Uterus (tissue), 4 donors: Measurements from ENCODE around the gene NDUFB2. TPM values are rescaled to one million over a fixed set of nuclear protein-coding genes. Genes with fewer than 3 reads are reported as not detected.
"Not testable (repeated sequence)": the region's sequence is repeated elsewhere in the genome, so short reads cannot be mapped to it uniquely, and the experiment has no call there.

Experiments used
- DNase-seq, 2 donors: peaks; one replicate each; pipeline ENCODE4 v3.0.0-alpha.2; 2019 to 2020
- H3K27ac ChIP-seq, 2 donors: fragments of 200-600 bp; sonication (generic); 1 replicate in 1 of 2; 2 replicates in 1 of 2; pipeline ENCODE4 v1.5.1; 2016 to 2018
- H3K27me3 ChIP-seq, 2 donors: fragments of 200-600 bp; sonication (generic); one replicate each; pipeline ENCODE4 v1.5.1; 2018 to 2019; ENCODE audit warnings: control low read depth in 1 of 2
- H3K36me3 ChIP-seq, 2 donors: fragments of 200-600 bp; sonication (generic); one replicate each; pipeline ENCODE4 v1.5.1; 2019; ENCODE audit warnings: control low read depth in 1 of 2
- H3K4me1 ChIP-seq, 2 donors: fragments of 200-600 bp; sonication (generic); one replicate each; pipeline ENCODE4 v1.5.1; 2018 to 2019; ENCODE audit warnings: control low read depth in 1 of 2
- H3K4me3 ChIP-seq, 2 donors: fragments of 200-600 bp; sonication (generic); 1 replicate in 1 of 2; 2 replicates in 1 of 2; pipeline ENCODE4 v1.5.1; 2018 to 2019; ENCODE audit warnings: mild to moderate bottlenecking in 1 of 2
- H3K9me3 ChIP-seq, 2 donors: fragments of 200-600 bp; sonication (generic); one replicate each; pipeline ENCODE4 v1.5.1; 2019; ENCODE audit warnings: control low read depth in 1 of 2
- POLR2A ChIP-seq, 2 donors: fragments of 450-650 bp; IDR thresholded peaks; one replicate each; pipeline ENCODE4 v1.6.1; 2016; ENCODE audit warnings: antibody characterized with exemption in 2 of 2, mild to moderate bottlenecking in 1 of 2, moderate library complexity in 1 of 2
- intact Hi-C: fragments of 100-400 bp; cut with DNase I; formaldehyde crosslinking; loops from one replicate; pipeline ENCODE4 v1.15.1; 2023; ENCODE audit warnings: low total_unique reads
- total RNA-seq, 4 donors: library from RNA; depleted of rRNA in 3 of 4; stranded (reverse); fragments of >200 nt in 3 of 4; gene quantifications; one replicate each; pipeline versions ENCODE4 v1.1.0 to v1.2.4, GENCODE V29; 2014 to 2023
- TF ChIP-seq, protein P1 (sequence below), 4 experiments: fragments of 200-600 bp in 2 of 4; fragments of 450-650 bp in 2 of 4; sonication (generic) in 2 of 4; IDR thresholded peaks; one replicate each; pipeline ENCODE4 v1.5.1; 2016 to 2019; ENCODE audit warnings: antibody characterized with exemption in 4 of 4, mild to moderate bottlenecking in 2 of 4, moderate library complexity in 1 of 4
- donor health status: DM: yes; HTN: yes; CAD: no.

Gene NDUFB2
- total RNA-seq, 4 donors from 2014 or later = 29.5 to 349 (median 157) TPM

DNA sequence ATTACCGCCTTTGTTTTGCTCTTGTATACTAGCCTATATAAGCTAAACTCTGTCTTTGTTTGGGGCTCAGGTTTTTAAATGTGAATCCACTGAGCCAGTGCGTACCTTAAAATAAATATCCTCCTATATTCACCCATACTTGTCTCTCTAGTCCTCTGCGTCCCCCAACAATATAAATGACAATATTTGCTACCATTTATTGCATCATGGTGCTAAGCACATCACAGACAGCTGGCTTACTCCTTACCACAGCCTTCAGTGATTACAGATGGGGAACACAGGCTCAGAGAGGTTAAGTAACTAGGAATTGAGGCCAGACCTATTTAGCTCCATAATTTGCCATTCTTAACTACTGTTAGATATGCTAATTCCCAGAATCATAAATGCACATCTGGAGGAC lies 27.2 kb upstream of the NDUFB2 start:
- intact Hi-C loops = no loop called here

DNA sequence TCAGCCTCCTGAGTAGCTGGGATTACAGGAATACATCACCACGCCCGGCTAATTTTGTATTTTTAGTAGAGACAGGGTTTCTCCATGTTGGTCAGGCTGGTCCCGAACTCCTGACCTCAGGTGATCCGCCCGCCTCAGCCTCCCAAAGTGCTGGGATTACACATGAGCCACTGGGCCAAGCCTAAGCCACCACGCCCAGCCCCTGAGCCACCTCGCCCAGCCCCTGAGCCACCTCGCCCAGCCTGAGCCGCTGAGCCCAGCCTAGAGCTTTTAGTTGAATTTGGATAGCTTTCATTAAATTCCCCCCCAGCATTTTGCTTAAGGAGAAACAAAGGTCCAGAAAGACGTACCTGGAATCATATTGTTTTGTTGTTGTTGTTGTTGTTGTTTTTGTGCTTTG lies 26.6 kb upstream of the NDUFB2 start:
- intact Hi-C loops, DNase-seq: not testable (repeated sequence)

More for the DNA sequence above, 27.2 kb upstream of the NDUFB2 start:
- no peak for DNase-seq
- TF ChIP-seq POLR2A (IDR thresholded peaks at IDR 0.05) = no peak
- no peaks in the 10 kb centered on the region for H3K36me3 ChIP-seq
- no peaks in the 10 kb centered on the region for H3K9me3 ChIP-seq
- no peaks in the 10 kb centered on the region for H3K27me3 ChIP-seq
- no peak overlapping the region for H3K4me3 ChIP-seq
- no peak overlapping the region for H3K27ac ChIP-seq
- no peaks in the 10 kb centered on the region for H3K4me1 ChIP-seq

DNA sequence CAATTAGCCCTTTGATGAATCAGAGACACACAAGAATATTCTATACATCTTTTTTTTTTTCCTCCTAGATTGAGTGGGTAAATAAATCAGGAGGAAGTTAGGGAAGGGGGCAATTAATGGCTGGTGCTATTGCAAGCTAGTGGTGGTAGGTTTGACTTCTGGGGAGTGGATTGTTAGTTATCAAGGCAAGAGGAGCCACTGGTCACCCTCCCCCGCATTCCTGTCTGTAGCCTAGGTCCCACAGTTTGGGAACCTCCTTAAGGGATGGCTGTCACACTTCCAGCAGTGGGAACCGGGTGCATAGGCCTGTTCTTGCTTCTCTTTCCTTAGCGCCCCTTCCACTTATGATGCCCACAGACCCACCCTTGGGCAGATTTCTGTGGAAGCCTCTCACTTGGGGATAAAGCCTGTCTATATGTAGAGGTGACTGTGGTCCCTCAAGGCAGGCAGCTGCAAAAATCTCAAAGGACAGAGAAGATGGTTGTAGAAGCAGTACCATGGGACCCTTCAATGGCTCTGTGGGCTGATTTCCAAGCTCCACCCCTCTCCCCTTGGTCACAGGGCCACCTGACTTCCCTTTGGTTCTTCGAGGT lies 26.1 kb upstream of the NDUFB2 start:
- H3K4me1 ChIP-seq = no peaks in the 10 kb centered on the region
- no peaks in the 10 kb centered on the region for H3K27me3 ChIP-seq
- TF ChIP-seq, protein P1, sequence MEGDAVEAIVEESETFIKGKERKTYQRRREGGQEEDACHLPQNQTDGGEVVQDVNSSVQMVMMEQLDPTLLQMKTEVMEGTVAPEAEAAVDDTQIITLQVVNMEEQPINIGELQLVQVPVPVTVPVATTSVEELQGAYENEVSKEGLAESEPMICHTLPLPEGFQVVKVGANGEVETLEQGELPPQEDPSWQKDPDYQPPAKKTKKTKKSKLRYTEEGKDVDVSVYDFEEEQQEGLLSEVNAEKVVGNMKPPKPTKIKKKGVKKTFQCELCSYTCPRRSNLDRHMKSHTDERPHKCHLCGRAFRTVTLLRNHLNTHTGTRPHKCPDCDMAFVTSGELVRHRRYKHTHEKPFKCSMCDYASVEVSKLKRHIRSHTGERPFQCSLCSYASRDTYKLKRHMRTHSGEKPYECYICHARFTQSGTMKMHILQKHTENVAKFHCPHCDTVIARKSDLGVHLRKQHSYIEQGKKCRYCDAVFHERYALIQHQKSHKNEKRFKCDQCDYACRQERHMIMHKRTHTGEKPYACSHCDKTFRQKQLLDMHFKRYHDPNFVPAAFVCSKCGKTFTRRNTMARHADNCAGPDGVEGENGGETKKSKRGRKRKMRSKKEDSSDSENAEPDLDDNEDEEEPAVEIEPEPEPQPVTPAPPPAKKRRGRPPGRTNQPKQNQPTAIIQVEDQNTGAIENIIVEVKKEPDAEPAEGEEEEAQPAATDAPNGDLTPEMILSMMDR (IDR thresholded peaks at IDR 0.05) = no peak
- no peak for TF ChIP-seq POLR2A (IDR thresholded peaks at IDR 0.05)
- H3K27ac ChIP-seq = no peak overlapping the region
- no peak overlapping the region for H3K4me3 ChIP-seq
- no peak for DNase-seq
- H3K36me3 ChIP-seq = no peaks in the 10 kb centered on the region
- no peaks in the 10 kb centered on the region for H3K9me3 ChIP-seq
- intact Hi-C loops = no loop called here

More for the DNA sequence above, 26.6 kb upstream of the NDUFB2 start:
- H3K4me1 ChIP-seq, H3K27ac ChIP-seq, H3K36me3 ChIP-seq, H3K27me3 ChIP-seq, H3K9me3 ChIP-seq, H3K4me3 ChIP-seq: not testable (repeated sequence)

DNA sequence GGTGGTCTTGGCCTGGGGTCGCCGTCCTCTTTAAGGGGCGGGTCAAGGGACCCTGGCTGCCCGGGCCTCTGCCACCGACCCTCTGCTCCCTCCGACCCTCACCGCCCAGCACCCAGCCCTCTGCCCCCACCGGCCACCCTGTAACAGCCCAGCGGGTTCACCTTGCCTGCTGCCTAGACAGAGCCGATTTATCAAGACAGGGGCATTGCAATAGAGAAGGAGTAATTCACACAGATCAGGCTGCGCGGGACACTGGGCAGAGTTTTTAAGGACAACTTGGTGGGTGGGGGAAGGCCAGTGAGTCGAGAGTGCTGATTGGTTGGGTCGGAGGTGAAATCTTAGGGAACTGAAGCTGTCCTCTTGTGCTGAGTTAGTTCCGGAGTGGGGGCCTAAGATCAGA lies 24.5 kb upstream of the NDUFB2 start:
- Histone ChIP-seq H3K9me3 (no peaks in the 10 kb centered on the region), H3K36me3 (no peaks in the 10 kb centered on the region), H3K27ac (no peak overlapping the region), H3K4me1 (no peaks in the 10 kb centered on the region), H3K4me3 (no peak overlapping the region), H3K27me3 (no peaks in the 10 kb centered on the region)
- DNase-seq = no peak
- TF ChIP-seq POLR2A (IDR thresholded peaks at IDR 0.05) = no peak
- TF ChIP-seq, protein P1 (IDR thresholded peaks at IDR 0.05) = no peak
- intact Hi-C loops = no loop called here

- peak within 1 kb of the TSS; percentile 79 to 88 for H3K27ac ChIP-seq
- H3K36me3 ChIP-seq = no peaks in the 10 kb centered on the region
- no peaks in the 10 kb centered on the region for H3K4me1 ChIP-seq
- H3K27me3 ChIP-seq = no peaks in the 10 kb centered on the region
- peak; percentile 47 to 58 for DNase-seq
- no peaks in the 10 kb centered on the region for H3K9me3 ChIP-seq
- intact Hi-C loops = no loop called here
- H3K4me3 ChIP-seq = peak within 1 kb of the TSS; percentile 61 to 74
- TF ChIP-seq, protein P1 (IDR thresholded peaks at IDR 0.05) = no peak
- peak in 1 of 2 donors; percentile 54 for TF ChIP-seq POLR2A (IDR thresholded peaks at IDR 0.05)
These were observed 24.0 kb upstream of the NDUFB2 start, which contains the start of gene ADCK2 for GRCh38 chr7:140672382-140673062. ADCK2 (plus strand) TSS chr7:140672945; CDS start chr7:140673331, 386 bp downstream.

DNA sequence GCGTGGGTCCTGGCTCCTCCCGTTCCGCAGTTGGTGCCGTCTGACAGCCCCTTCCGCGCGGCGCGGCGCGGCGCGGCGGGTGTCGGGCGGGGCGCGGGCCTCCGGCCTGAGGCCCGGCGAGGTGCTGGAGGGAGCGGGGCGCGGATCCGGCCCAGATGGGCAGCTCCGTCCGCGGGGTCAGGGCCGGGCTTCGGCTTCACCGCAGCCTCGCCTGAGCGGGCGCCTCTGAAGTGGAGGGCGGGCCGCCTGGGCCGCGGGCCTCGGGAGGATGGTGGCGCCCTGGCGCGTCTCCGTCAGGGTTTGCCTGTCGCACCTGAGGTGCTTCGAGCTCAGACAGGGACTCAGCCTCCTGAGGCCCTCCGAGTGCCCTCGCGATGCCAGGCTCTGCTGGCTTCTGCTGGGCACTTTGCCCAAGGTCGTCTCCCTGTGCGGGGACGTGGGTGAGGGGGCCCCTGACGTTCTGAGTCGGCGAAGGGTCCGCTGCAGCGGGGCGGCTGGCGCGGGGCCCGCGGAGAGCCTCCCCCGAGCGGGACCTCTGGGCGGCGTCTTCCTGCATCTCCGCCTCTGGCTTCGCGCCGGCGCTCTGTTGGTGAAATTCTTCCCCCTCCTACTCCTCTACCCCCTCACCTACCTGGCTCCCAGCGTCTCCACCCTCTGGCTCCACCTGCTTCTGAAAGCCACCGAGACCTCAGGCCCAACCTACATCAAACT lies 23.3 kb upstream of the NDUFB2 start:
- Histone ChIP-seq H3K36me3 (no peaks in the 10 kb centered on the region), H3K27ac (peak overlapping the region; percentile 79 to 88), H3K9me3 (no peaks in the 10 kb centered on the region), H3K4me1 (no peaks in the 10 kb centered on the region), H3K27me3 (no peaks in the 10 kb centered on the region), H3K4me3 (peak overlapping the region; percentile 61 to 74)
- peak; percentile 48 to 60 for DNase-seq
- TF ChIP-seq, protein P1 (IDR thresholded peaks at IDR 0.05) = no peak
- peak in 1 of 2 donors; percentile 25 for TF ChIP-seq POLR2A (IDR thresholded peaks at IDR 0.05)
- intact Hi-C loops = no loop called here
